CD4-positive, alpha-beta T cell (primary cell): ENCODE results near the gene SARS2. TPM values are rescaled to one million over a fixed set of nuclear protein-coding genes. Genes with fewer than 3 reads are reported as not detected.
"Not testable (repeated sequence)": the region's sequence is repeated elsewhere in the genome, so short reads cannot be mapped to it uniquely, and the experiment has no call there.

Source experiments
- ATAC-seq: fragments of 200-7000 bp; cut with Tn5 transposase; one replicate; pipeline ENCODE4 v1.10.0; 2022; ENCODE audit warnings: mild to moderate bottlenecking; ENCODE audit not compliant: poor library complexity
- CTCF ChIA-PET: fragments of 350-600 bp; sonication (Branson Sonifier 250); formaldehyde crosslinking; loops from one replicate; lab custom pipeline; 2021; ENCODE audit warnings: antibody characterized with exemption, inconsistent platforms; lab: Charles Lee
- POLR2A ChIA-PET: fragments of 350-600 bp; sonication (Branson Sonifier 250); formaldehyde crosslinking; loops from one replicate; lab custom pipeline; 2021; ENCODE audit warnings: antibody characterized with exemption, inconsistent platforms; lab: Charles Lee
- DNase-seq, 14 experiments: peaks; one replicate each; pipeline ENCODE4 v3.0.0-alpha.2; 2013 to 2020; ENCODE audit warnings: mixed read lengths in 2 of 14
- H3K27ac ChIP-seq, 2 donors: one replicate each; pipeline versions ENCODE4 v1.5.1 to v1.7.0; 2013; ENCODE audit warnings: low read length in 2 of 2, low read depth in 1 of 2, mild to moderate bottlenecking in 1 of 2
- H3K27me3 ChIP-seq, 2 experiments: 1 replicate in 1 of 2; 2 replicates in 1 of 2; pipeline versions ENCODE4 v1.6.1 to v1.7.0; 2013; ENCODE audit warnings: low read length in 2 of 2, control low read depth in 1 of 2, mild to moderate bottlenecking in 1 of 2, moderate library complexity in 1 of 2; ENCODE audit not compliant: insufficient read depth in 2 of 2, control insufficient read depth in 1 of 2
- H3K36me3 ChIP-seq: one replicate; pipeline ENCODE4 v1.6.1; 2013; ENCODE audit warnings: low read length, control low read depth; ENCODE audit not compliant: insufficient read depth
- H3K4me1 ChIP-seq: one replicate; pipeline ENCODE4 v1.6.1; 2013; ENCODE audit warnings: low read length, control low read depth; ENCODE audit not compliant: insufficient read depth
- H3K4me3 ChIP-seq: one replicate; pipeline ENCODE4 v1.5.1; 2013; ENCODE audit warnings: mild to moderate bottlenecking, low read length, moderate library complexity
- H3K9me3 ChIP-seq, 2 experiments: 1 replicate in 1 of 2; 2 replicates in 1 of 2; pipeline versions ENCODE4 v1.6.1 to v1.7.0; 2013; ENCODE audit warnings: low read length in 2 of 2, mild to moderate bottlenecking in 2 of 2, control low read depth in 1 of 2, moderate library complexity in 1 of 2; ENCODE audit not compliant: control insufficient read depth in 1 of 2, insufficient read depth in 1 of 2
- H3K27ac Mint-ChIP-seq: one replicate; pipeline ENCODE4 v1.8.0; 2020; ENCODE audit warnings: mixed read lengths
- H3K27me3 Mint-ChIP-seq: one replicate; pipeline ENCODE4 v1.8.0; 2021; ENCODE audit warnings: mixed read lengths
- H3K36me3 Mint-ChIP-seq: one replicate; pipeline ENCODE4 v1.8.0; 2021; ENCODE audit warnings: low read depth, mixed read lengths
- H3K4me1 Mint-ChIP-seq: one replicate; pipeline ENCODE4 v1.8.0; 2021; ENCODE audit warnings: low read depth, mixed read lengths
- H3K4me3 Mint-ChIP-seq: one replicate; pipeline ENCODE4 v1.8.0; 2020; ENCODE audit warnings: mild to moderate bottlenecking, mixed read lengths
- H3K9me3 Mint-ChIP-seq: one replicate; pipeline ENCODE4 v1.8.0; 2020; ENCODE audit warnings: mixed read lengths
- CTCF ChIP-seq: fragments of 200-600 bp; IDR thresholded peaks from one replicate; pipeline ENCODE4 v1.8.0; 2022; ENCODE audit warnings: antibody characterized with exemption, mild to moderate bottlenecking
- intact Hi-C, 2 experiments: fragments of 100-400 bp; cut with DNase I in 1 of 2; cut with micrococcal nuclease in 1 of 2; formaldehyde crosslinking; loops; one replicate each; pipeline versions ENCODE4 v1.15.1 to v1.9.0; 2023 to 2025; cut with DNase I, micrococcal nuclease
- total RNA-seq, 174 experiments: library from RNA in 2 of 174; stranded (reverse) in 2 of 174; gene quantifications; one replicate each; pipeline ENCODE4 v1.2.3 and lab custom pipeline; 2021 to 2026

SARS2 gene
- total RNA-seq, 2 experiments from 2014 or later = 18.7 to 22.8 TPM

- ATAC-seq = no peak
- peaks cover 27% of the 10 kb centered on the region for H3K4me1 Mint-ChIP-seq
- ChIA-PET POLR2A (no interaction called here), CTCF (no interaction called here)
- no peak overlapping the region for H3K27ac Mint-ChIP-seq
- Histone ChIP-seq H3K27ac (no peak overlapping the region), H3K9me3 (no peaks in the 10 kb centered on the region), H3K4me1 (peaks cover 10% of the 10 kb centered on the region), H3K4me3 (no peak overlapping the region), H3K36me3 (no peaks in the 10 kb centered on the region), H3K27me3 (no peaks in the 10 kb centered on the region)
- no peak for DNase-seq
- H3K4me3 Mint-ChIP-seq = peak overlapping the region; percentile 15
- intact Hi-C loops = no loop called here
- H3K36me3 Mint-ChIP-seq = no peaks in the 10 kb centered on the region
- no peak for TF ChIP-seq CTCF
- H3K27me3 Mint-ChIP-seq = no peaks in the 10 kb centered on the region
- no peaks in the 10 kb centered on the region for H3K9me3 Mint-ChIP-seq
Observed at GRCh38 chr19:38941979-38942378, 11.4 kb upstream of the SARS2 start.

GRCh38 chr19:38941466-38941865 is 10.9 kb upstream of the SARS2 start:
- H3K27ac ChIP-seq, H3K36me3 Mint-ChIP-seq, CTCF ChIA-PET, H3K9me3 Mint-ChIP-seq, H3K4me3 Mint-ChIP-seq, H3K27me3 Mint-ChIP-seq, H3K4me3 ChIP-seq, H3K27ac Mint-ChIP-seq, H3K9me3 ChIP-seq, H3K36me3 ChIP-seq, DNase-seq, POLR2A ChIA-PET, H3K27me3 ChIP-seq, ATAC-seq, intact Hi-C loops: not testable (repeated sequence)
- peaks cover 10% of the 10 kb centered on the region for H3K4me1 ChIP-seq
- peaks cover 27% of the 10 kb centered on the region for H3K4me1 Mint-ChIP-seq

GRCh38 chr19:38939957-38940356 is 9.4 kb upstream of the SARS2 start:
- no peak overlapping the region for H3K27ac ChIP-seq
- H3K4me3 ChIP-seq = no peak overlapping the region
- peaks cover 2% of the 10 kb centered on the region for H3K36me3 Mint-ChIP-seq
- H3K4me3 Mint-ChIP-seq = no peak overlapping the region
- H3K4me1 Mint-ChIP-seq = peaks cover 27% of the 10 kb centered on the region
- H3K27ac Mint-ChIP-seq = no peak overlapping the region
- H3K27me3 Mint-ChIP-seq = no peaks in the 10 kb centered on the region
- H3K9me3 ChIP-seq = peaks cover 2 to 5% of the 10 kb centered on the region in 2 experiments
- peaks cover 10% of the 10 kb centered on the region for H3K4me1 ChIP-seq
- intact Hi-C loops = loop anchor here in 1 of 2 experiments (10.0 kb wide), 1 partner anchor 1035 kb away; the partner anchor contains the start of genes SIPA1L3 and WDR87
- no peaks in the 10 kb centered on the region for H3K36me3 ChIP-seq
- no peaks in the 10 kb centered on the region for H3K27me3 ChIP-seq
- no peak for TF ChIP-seq CTCF
- ChIA-PET POLR2A (no interaction called here), CTCF (interaction anchor here (1.6 kb wide), 1 partner anchor 10 kb away, joined by 6 read pairs; the partner anchor contains the start of genes MRPS12 and SARS2)
- H3K9me3 Mint-ChIP-seq = no peaks in the 10 kb centered on the region
- no peak for ATAC-seq
- DNase-seq = no peak

GRCh38 chr19:38933544-38933943 is 3.0 kb upstream of the SARS2 start:
- Histone ChIP-seq H3K4me3 (no peak overlapping the region), H3K27ac (no peak overlapping the region), H3K9me3 (peaks cover 4 to 5% of the 10 kb centered on the region in 2 experiments), H3K27me3 (no peaks in the 10 kb centered on the region), H3K4me1 (peaks cover 38% of the 10 kb centered on the region), H3K36me3 (peaks cover 21% of the 10 kb centered on the region)
- Mint-ChIP-seq H3K4me3 (no peak overlapping the region), H3K36me3 (peaks cover 36% of the 10 kb centered on the region), H3K27me3 (no peaks in the 10 kb centered on the region), H3K27ac (no peak overlapping the region), H3K9me3 (no peaks in the 10 kb centered on the region), H3K4me1 (peaks cover 36% of the 10 kb centered on the region)
- intact Hi-C loops = loop anchor here (5.0 to 10.0 kb wide), 3 partner anchors 296 to 1029 kb away; partner anchors contain the start of genes EIF3K (in 1 of the 2), MAP4K1 (in 1 of the 2), SIPA1L3 (in 1 of the 2) and WDR87 (in 1 of the 2)
- DNase-seq = no peak
- ChIA-PET POLR2A (interaction anchor here (1.0 to 1.4 kb wide), 2 partner anchors 9 to 34 kb away, joined by 3 read pairs; partner anchors contain the start of genes NFKBIB and SIRT2), CTCF (no interaction called here)
- no peak for ATAC-seq
- no peak for TF ChIP-seq CTCF
